Central memory CD4-positive, alpha-beta T cell (primary cell): ENCODE data around the gene RHOF.
"Not testable (repeated sequence)": the region's sequence is repeated elsewhere in the genome, so short reads cannot be mapped to it uniquely, and the experiment has no call there.

Experiments
- DNase-seq: peaks from one replicate; pipeline ENCODE4 v3.0.0; 2022

RHOF gene

GRCh38 chr12:121791671-121792551, 1.6 kb downstream of the RHOF start:
- DNase-seq = peak; percentile 31

DNA sequence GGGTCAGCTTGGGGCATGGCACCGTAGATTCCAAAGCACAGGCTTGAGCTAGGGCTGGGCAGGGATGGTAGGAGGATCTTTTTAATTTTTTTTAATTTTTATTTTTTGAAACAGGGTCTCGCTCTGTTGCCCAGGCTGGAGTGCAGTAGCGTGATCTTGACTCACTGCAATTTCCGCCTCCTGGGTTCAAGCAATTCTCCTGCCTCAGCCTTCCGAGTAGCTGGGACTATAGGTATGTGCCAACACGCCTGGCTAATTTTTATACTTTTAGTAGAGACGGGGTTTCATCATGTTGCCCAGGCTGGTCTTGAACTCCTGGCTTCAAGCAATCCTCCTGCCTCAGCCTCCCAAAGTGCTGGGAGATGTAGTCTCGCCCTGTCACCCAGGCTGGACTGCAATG, 2.7 kb downstream of the RHOF start:
- DNase-seq = not testable (repeated sequence)

DNA sequence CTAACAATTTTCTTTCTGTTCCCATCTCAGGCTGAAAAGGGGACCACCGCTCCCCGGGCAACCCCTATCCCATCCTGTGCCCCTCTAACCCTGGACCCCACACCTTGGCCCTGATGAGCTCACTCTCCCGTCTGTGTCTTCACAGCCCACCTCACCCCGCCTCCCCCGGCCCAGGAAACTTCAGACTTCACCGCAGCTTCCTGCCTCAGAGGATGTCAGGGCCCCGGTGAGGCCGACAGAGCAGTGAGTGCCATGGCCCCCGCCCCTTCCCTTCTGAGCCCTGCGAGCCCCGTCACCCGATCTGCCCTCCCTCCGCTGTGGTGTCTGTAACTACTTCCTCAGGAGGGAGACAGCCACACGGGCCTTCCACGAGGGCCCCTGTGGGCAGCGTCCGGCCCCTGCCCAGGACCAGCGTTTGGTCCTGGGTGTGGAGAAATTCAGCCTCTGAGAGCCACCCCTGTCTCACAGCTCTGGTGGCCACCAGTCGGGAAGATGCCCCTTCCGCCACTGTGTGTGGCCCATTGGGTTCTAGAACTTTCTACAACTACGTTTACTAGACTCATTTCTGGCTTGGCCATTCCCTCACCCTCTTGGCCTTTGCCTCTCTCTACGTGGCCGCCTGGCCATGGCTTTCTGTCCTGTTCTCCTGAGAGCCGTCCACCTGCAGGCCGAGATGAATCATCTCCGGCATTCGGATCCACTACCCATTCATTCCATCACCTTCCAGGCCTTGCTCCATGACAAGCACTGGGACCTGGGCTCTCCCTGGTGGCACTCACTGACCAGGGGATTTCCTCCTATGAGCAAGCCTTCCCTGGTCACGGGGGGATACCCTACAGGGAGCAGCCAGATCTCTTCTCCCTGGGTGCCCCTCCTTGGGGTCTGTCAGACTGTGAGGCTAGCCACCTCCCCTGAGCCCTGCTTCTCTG, 3.4 kb downstream of the RHOF start:
- DNase-seq = peak; percentile 96

- peak; percentile 65 for DNase-seq
Observed at GRCh38 chr12:121789233-121789781, 4.2 kb downstream of the RHOF start.

DNA sequence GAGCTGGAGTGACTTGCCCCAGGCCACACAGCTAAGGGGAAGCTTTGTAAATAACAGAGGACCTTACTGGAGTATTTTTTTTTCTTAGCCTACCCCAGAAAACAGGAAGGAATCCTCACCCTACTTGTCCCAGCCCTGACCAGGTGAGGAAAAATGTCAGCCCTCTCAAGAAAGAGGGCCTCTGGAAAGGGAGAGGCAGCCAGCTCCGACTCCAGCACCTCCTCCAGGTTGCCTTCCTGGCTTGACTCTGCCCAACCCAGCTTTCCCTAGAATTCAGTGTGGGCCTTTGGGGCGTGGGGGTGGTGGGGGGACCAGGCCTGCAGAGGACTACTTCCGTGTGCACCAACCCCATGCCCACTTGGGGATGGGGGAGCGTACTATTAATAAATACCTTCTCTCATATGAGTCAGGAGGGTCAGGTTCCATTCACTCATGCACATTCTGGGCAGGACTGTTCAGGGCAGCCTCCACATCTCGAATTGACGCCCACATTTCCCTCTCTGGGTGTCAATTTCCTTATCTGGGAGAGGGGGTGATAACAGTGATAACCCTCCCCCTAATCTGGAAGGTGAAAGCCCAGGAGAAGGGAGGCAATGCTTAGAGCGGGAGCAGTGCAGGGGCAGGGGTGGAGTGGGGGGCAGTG, 5.2 kb downstream of the RHOF start:
- no peak for DNase-seq

GRCh38 chr12:121787063-121788025, 6.1 kb downstream of the RHOF start:
- DNase-seq = peak; percentile 61

- peak; percentile 57 for DNase-seq
Observed at GRCh38 chr12:121786440-121786825, 7.1 kb downstream of the RHOF start.

- no peak for DNase-seq
Observed at GRCh38 chr12:121784460-121784859, 9.0 kb downstream of the RHOF start.

GRCh38 chr12:121783766-121784165, 9.7 kb downstream of the RHOF start:
- no peak for DNase-seq

DNA sequence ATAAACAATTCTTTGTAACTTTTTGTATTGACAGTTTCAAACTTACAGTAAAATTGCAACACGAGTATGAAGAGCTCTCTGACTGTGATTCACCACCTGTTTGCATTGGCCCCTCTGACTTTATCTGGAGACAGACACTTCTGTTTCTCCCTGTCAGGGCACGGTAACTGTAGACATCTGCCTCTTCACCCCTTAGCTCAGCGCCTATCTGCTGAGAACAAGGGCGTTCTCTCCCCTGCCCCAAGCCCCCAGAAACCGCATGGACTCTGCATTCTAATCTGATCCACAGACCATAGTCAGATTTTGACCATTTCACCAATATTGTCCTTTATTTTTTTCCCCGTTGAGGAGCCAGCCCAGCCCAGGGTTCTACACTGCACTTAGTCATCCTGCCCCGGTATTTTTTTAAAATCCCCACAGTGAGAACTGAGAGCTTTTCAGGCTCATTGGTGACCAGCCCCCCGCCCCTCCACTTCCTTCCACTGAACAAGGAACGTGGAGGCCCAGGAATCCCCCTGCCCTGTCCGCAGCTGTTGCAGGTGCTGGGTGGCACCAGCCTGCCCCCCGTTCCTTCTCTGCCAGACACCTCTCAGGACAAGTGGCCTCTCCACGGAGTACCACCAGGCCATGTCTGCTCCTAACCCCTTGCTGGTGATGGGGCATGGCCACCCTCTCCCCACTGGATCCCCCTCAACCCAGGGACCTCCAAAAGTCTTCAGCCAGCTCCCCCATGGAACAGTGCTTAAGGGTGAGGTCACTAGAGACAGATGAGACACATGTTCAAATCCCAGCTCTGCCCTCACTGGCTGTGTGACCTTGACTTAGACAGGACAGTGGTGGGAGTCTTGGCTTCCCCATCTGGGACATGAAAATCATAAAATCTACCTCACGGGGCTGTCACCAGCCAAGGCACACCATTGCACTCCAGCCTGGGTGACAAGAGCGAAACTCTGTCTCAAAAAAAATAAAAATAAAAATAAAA, 11.2 kb downstream of the RHOF start:
- DNase-seq = no peak

GRCh38 chr12:121781484-121781997, 11.9 kb downstream of the RHOF start:
- DNase-seq = no peak

GRCh38 chr12:121780429-121780828, 13.1 kb downstream of the RHOF start:
- no peak for DNase-seq

GRCh38 chr12:121779422-121779895, 14.0 kb downstream of the RHOF start:
- no peak for DNase-seq

DNA sequence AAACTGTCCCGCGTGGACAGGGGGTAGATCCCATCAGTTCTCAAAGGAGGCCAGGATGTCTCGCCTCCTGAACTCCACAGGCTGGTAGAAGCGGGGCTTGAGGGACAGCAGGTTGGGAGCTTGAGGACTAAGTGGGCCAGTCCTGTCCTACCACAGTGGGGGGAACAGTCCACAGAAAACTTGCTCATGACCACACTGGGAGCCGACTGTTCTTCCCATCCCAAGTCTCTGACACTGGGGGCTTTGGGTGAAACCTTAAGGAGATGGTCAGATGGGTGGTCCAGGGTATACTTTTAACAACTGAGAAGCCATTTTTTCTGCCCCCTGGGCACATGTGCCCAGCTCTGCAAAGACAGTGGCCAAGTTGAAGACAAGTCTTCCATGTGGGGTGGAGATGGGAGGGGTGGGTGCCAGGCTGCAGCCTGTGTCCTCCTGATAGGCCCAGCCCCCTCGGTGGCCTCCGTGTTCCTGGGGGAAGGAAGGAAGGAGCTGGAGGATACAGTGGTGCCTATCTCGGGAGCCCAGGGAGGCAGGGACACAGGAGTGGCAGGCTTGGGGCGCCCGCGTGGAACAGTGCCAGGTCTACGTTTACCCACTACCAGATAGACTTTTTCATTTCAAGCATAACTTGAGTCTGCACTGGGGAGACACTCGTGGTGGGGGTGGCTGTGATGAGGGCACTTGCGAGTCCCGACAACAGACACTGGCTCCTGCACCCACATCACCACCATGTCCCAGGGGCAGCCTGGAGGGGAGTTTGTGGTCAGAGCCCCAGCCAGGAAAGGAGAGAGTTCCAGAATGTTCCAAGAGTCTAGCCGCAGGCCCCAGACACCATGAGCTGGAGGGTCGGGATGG, 14.7 kb downstream of the RHOF start:
- DNase-seq = no peak

DNA sequence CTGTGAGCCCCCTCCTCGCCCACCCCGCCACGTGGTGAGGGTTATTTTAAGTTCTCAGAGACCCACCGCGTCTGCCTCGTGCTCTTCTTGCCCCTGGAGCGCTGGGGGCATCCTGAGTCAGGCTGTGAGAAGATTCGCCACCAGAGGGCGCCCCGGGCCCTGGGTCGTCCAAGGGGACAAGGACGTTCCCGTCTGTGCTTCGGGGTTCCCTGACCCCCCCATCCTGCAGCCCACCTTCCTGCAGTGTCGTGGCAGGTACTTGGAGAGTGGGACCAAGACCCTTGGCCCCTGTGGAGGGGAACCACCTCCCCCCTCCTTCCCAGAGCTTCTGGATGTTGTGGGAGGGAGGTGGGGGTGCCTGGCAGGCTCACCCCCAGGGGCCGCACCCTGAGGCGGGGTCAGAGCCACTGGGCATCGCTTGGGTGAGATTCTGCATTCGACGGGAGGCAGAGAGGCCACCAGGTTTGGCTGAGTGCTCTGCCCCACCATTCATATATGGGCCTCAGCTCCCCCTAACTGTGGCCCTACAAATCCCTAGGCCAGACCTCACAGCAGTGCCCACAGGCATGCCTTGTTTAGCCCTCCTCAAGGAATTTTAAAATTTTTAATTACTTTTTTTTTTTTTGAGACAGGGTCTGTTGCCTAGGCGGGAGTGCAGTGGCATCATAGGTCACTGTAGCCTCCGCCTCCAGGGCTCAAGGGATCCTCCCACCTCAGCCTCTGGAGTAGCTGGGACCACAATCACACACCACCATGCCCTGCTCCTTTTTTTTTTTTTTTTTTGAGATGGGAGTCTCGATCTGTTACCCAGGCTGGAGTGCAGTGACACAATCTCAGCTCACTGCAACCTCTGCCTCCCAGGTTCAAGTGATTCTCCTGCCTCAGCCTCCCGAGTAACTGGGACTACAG, 17.0 kb downstream of the RHOF start:
- DNase-seq = peak; percentile 79

GRCh38 chr12:121775501-121775900, 18.0 kb downstream of the RHOF start:
- no peak for DNase-seq

DNA sequence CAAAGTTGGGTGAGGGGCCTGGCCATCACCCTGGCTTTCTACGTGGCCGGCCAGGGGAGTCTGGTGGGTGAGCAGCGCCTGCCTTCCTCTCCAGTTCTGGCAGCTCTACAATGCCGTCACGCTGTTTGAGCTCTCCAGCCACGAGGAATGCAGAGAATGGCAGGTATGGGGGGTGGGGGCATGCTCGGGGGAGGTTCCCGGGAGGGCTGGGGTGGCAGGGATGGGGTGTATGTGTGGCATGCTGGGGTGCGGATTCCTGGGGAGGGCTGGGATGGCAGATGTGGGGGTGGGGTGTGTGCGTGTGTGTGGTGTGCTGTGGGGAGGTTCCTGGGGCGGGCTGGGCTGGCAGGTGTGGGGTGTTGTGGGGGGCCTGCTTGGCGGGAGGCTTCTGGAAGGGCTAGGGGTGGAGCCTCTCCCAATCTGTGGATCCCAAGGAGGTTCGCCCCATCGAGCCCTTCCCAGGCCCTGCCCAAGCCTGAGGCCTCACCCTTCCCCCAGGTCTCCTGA, 18.5 kb downstream of the RHOF start:
- DNase-seq = no peak
